CD4-positive, alpha-beta T cell (primary cell): ENCODE data around the gene NPPB. TPM values are rescaled to one million over a fixed set of nuclear protein-coding genes. Genes with fewer than 3 reads are reported as not detected.
A peak's percentile ranks its signal among the peaks of the same experiment; 100 is the strongest.

Source experiments
- ATAC-seq: fragments of 200-7000 bp; cut with Tn5 transposase; one replicate; pipeline ENCODE4 v1.10.0; 2022; ENCODE audit warnings: mild to moderate bottlenecking; ENCODE audit not compliant: poor library complexity
- CTCF ChIA-PET: fragments of 350-600 bp; sonication (Branson Sonifier 250); formaldehyde crosslinking; loops from one replicate; lab custom pipeline; 2021; ENCODE audit warnings: antibody characterized with exemption, inconsistent platforms; lab: Charles Lee
- POLR2A ChIA-PET: fragments of 350-600 bp; sonication (Branson Sonifier 250); formaldehyde crosslinking; loops from one replicate; lab custom pipeline; 2021; ENCODE audit warnings: antibody characterized with exemption, inconsistent platforms; lab: Charles Lee
- DNase-seq, 14 experiments: peaks; one replicate each; pipeline ENCODE4 v3.0.0-alpha.2; 2013 to 2020; ENCODE audit warnings: mixed read lengths in 2 of 14
- H3K27ac ChIP-seq, 2 donors: one replicate each; pipeline versions ENCODE4 v1.5.1 to v1.7.0; 2013; ENCODE audit warnings: low read length in 2 of 2, low read depth in 1 of 2, mild to moderate bottlenecking in 1 of 2
- H3K27me3 ChIP-seq, 2 experiments: 1 replicate in 1 of 2; 2 replicates in 1 of 2; pipeline versions ENCODE4 v1.6.1 to v1.7.0; 2013; ENCODE audit warnings: low read length in 2 of 2, control low read depth in 1 of 2, mild to moderate bottlenecking in 1 of 2, moderate library complexity in 1 of 2; ENCODE audit not compliant: insufficient read depth in 2 of 2, control insufficient read depth in 1 of 2
- H3K36me3 ChIP-seq: one replicate; pipeline ENCODE4 v1.6.1; 2013; ENCODE audit warnings: low read length, control low read depth; ENCODE audit not compliant: insufficient read depth
- H3K4me1 ChIP-seq: one replicate; pipeline ENCODE4 v1.6.1; 2013; ENCODE audit warnings: low read length, control low read depth; ENCODE audit not compliant: insufficient read depth
- H3K4me3 ChIP-seq: one replicate; pipeline ENCODE4 v1.5.1; 2013; ENCODE audit warnings: mild to moderate bottlenecking, low read length, moderate library complexity
- H3K9me3 ChIP-seq, 2 experiments: 1 replicate in 1 of 2; 2 replicates in 1 of 2; pipeline versions ENCODE4 v1.6.1 to v1.7.0; 2013; ENCODE audit warnings: low read length in 2 of 2, mild to moderate bottlenecking in 2 of 2, control low read depth in 1 of 2, moderate library complexity in 1 of 2; ENCODE audit not compliant: control insufficient read depth in 1 of 2, insufficient read depth in 1 of 2
- H3K27ac Mint-ChIP-seq: one replicate; pipeline ENCODE4 v1.8.0; 2020; ENCODE audit warnings: mixed read lengths
- H3K27me3 Mint-ChIP-seq: one replicate; pipeline ENCODE4 v1.8.0; 2021; ENCODE audit warnings: mixed read lengths
- H3K36me3 Mint-ChIP-seq: one replicate; pipeline ENCODE4 v1.8.0; 2021; ENCODE audit warnings: low read depth, mixed read lengths
- H3K4me1 Mint-ChIP-seq: one replicate; pipeline ENCODE4 v1.8.0; 2021; ENCODE audit warnings: low read depth, mixed read lengths
- H3K4me3 Mint-ChIP-seq: one replicate; pipeline ENCODE4 v1.8.0; 2020; ENCODE audit warnings: mild to moderate bottlenecking, mixed read lengths
- H3K9me3 Mint-ChIP-seq: one replicate; pipeline ENCODE4 v1.8.0; 2020; ENCODE audit warnings: mixed read lengths
- CTCF ChIP-seq: fragments of 200-600 bp; IDR thresholded peaks from one replicate; pipeline ENCODE4 v1.8.0; 2022; ENCODE audit warnings: antibody characterized with exemption, mild to moderate bottlenecking
- intact Hi-C, 2 experiments: fragments of 100-400 bp; cut with DNase I in 1 of 2; cut with micrococcal nuclease in 1 of 2; formaldehyde crosslinking; loops; one replicate each; pipeline versions ENCODE4 v1.15.1 to v1.9.0; 2023 to 2025; cut with DNase I, micrococcal nuclease
- total RNA-seq, 174 experiments: library from RNA in 2 of 174; stranded (reverse) in 2 of 174; gene quantifications; one replicate each; pipeline ENCODE4 v1.2.3 and lab custom pipeline; 2021 to 2026

Gene NPPB
- total RNA-seq, 2 experiments from 2014 or later: not detected

GRCh38 chr1:11839727-11840705, 18.7 kb downstream of the NPPB start:
- H3K9me3 ChIP-seq: no peaks in the 10 kb centered on the region
- Mint-ChIP-seq H3K27me3 (no peaks in the 10 kb centered on the region), H3K4me1 (peaks cover 5% of the 10 kb centered on the region), H3K9me3 (no peaks in the 10 kb centered on the region), H3K4me3 (no peak overlapping the region), H3K36me3 (peaks cover 73% of the 10 kb centered on the region), H3K27ac (no peak overlapping the region)
- DNase-seq (no peak), ATAC-seq (no peak)
- peaks cover 60% of the 10 kb centered on the region for H3K36me3 ChIP-seq
- H3K27me3 ChIP-seq: no peaks in the 10 kb centered on the region
- CTCF ChIA-PET: no interaction called here
- no peak overlapping the region for H3K27ac ChIP-seq
- POLR2A ChIA-PET: interaction anchor here (5.3 kb wide), 1 partner anchor 68 kb away, joined by 35 read pairs; no protein-coding TSS in a partner anchor
- TF ChIP-seq CTCF: no peak
- no peak overlapping the region for H3K4me3 ChIP-seq
- peaks cover 4% of the 10 kb centered on the region for H3K4me1 ChIP-seq
- intact Hi-C loops: loop anchor here (2.0 to 5.0 kb wide), 5 partner anchors 67 to 392 kb away; partner anchors contain the start of genes MFN2 (in 1 of the 2) and VPS13D (in 1 of the 2)

- Histone ChIP-seq H3K36me3 (peaks cover 68% of the 10 kb centered on the region), H3K4me3 (no peak overlapping the region), H3K27ac (no peak overlapping the region), H3K9me3 (no peaks in the 10 kb centered on the region), H3K27me3 (no peaks in the 10 kb centered on the region), H3K4me1 (peaks cover 4% of the 10 kb centered on the region)
- intact Hi-C loops: loop anchor here (1.0 to 5.0 kb wide), 9 partner anchors 56 to 394 kb away; partner anchors contain the start of genes MFN2 (in 1 of the 2) and VPS13D (in 1 of the 2)
- ChIA-PET CTCF (interaction anchor here (0.7 to 1.4 kb wide), 3 partner anchors 33 to 72 kb away, joined by 3 to 15 read pairs (median 7); partner anchors contain the start of genes CLCN6 and MTHFR), POLR2A (interaction anchor here (0.9 to 5.3 kb wide), 2 partner anchors 33 to 70 kb away, joined by 3 to 35 read pairs; partner anchors contain the start of genes CLCN6 and MTHFR)
- H3K4me3 Mint-ChIP-seq: no peak overlapping the region
- DNase-seq: peak; percentile 55 to 84 (median 70)
- peaks cover 82% of the 10 kb centered on the region for H3K36me3 Mint-ChIP-seq
- no peaks in the 10 kb centered on the region for H3K9me3 Mint-ChIP-seq
- peaks cover 5% of the 10 kb centered on the region for H3K4me1 Mint-ChIP-seq
- no peaks in the 10 kb centered on the region for H3K27me3 Mint-ChIP-seq
- TF ChIP-seq CTCF: peak; percentile 99
- no peak overlapping the region for H3K27ac Mint-ChIP-seq
- ATAC-seq: peak; percentile 98
Measured at GRCh38 chr1:11838349-11839272, 20.1 kb downstream of the NPPB start.
